DMS153 treated with DMSO at 0.1 percent for 48 hours (cell line): ENCODE measurements around the gene HS3ST1.

Experiments used
- DNase-seq: peaks from one replicate; lab custom pipeline; 2025; ENCODE audit not compliant: unreplicated experiment; lab: John Stamatoyannopoulos, UW

Gene HS3ST1

DNA sequence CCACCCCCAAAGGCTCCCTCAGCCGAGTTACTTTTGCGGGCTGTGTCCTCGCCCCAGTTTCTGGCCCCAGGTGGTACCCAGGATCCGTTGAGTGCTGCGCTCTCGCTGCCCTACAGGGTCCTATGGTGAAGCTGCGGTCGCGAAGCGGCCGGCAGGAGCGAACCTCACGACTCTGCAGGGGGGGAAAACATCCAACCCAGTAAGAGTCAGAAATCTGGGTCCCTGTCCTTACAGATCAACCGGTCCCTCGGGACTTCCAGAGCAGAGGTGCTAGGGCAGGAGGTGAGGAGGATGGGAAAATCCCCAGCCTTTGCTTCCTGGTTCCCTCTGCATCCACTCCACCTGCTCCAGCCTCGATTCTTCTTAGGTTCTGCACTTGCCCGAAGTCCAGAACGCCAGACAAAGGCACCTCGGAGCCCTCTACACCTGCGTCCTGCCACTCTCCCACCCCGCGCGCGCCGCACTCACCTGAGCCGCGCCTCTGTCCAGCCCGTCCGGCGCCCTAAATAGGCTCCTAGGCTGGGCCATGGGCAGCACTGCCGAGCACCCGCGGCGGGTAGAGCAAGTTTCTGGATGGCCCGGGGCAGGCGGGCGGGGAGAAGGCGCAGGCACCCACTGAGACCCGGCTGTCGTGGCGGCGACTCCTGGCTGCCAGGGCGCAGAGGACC, at the start of gene HS3ST1:
Gene HS3ST1 (minus strand): TSS at position 664 of the 668 bp plus-strand sequence. CDS start 28,889 bp downstream, outside the sequence.
- DNase-seq: no peak

DNA sequence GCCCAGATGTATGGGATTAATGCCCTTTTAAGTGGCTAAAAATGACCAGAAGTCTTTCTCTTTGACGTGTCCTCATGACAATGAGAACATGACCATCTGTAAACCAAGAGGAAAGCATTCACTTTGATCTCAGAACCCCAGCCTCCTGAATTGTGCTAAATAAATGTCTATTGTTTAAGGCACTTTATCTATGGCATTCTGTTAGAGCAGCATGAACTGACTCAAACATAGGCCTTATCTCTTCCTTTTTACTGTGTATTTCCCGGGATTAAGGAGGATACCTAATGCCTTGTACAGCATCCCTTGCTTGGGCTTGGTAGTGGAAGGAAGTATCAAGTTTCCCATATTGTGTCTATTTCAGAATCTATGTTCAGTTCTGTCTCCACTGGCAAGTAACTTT, 47.2 kb upstream of the HS3ST1 start:
- DNase-seq: no peak

DNA sequence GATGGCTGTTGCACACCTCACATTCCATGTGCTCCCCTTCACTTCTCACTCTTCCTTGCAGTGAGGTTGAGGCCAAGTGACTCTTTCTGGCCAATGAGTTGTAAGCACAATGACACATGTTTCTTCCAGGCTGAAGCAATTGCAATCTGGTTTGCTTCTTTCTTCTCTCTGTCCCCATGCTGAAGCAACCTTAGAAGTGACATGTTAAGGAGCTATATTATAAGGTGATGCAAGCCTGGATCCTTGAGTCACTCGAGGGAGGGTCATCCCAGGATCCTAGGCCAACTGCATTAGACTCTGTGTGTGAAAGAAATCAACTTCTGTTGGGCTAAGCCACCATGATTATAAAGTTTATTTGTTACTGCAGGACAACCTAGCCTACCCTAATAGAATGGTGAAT, 45.5 kb upstream of the HS3ST1 start:
- DNase-seq: no peak

DNA sequence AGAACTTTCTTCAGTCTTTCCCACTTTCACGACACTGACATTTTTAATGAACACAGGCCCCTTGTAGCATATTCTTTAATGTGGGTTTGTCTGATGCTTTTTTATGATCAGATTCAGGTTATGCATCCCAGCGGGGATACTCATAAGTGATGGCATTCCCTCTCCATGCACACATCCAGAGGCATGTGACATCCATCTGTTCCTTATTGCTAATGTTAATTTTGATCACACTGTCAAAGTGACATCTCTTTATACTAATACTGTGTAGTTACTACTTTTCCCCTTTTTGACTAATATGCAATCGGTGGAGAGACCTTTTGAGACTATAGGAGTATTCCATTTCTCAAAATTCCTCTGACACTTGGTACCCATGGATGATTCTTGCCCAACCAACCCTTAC, 43.8 kb upstream of the HS3ST1 start:
- DNase-seq: no peak

DNA sequence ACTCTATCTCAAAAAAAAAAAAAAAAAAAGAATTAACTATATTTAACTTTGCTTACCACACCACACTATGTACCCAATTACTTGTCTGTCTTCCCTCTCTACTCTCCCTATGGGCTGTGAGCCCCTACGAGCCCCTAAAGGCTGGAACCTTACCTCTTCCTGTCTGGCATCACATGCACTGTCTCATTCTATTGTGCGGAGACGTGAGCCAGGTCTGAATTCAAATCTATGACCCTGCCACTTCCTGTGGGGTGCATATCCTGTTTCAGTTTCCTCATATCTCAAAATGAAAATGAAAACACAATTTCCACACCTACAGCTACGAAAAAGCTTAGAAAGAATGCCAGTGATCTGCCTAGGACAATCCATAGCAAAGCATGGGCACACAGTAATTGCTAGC, 42.9 kb upstream of the HS3ST1 start:
- DNase-seq: no peak

DNA sequence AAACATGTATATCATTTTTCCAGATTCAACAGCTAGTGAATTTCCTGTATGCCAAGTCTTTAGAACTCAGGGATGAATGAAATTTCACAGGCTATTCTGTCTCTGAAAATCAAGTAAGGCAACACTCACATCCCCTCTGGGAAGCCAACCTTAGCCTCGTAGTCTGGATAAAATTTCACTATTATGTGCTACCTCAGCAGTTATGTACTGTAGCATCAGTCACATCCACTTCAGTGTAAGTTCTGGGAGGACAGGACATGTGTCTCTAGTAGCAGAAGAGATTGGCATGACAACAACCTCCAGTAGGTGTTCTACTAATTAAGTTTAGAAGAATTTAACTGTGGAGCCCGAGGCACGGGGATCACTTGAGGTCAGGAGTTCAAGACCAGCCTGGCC, 42.4 kb upstream of the HS3ST1 start:
- DNase-seq: no peak

DNA sequence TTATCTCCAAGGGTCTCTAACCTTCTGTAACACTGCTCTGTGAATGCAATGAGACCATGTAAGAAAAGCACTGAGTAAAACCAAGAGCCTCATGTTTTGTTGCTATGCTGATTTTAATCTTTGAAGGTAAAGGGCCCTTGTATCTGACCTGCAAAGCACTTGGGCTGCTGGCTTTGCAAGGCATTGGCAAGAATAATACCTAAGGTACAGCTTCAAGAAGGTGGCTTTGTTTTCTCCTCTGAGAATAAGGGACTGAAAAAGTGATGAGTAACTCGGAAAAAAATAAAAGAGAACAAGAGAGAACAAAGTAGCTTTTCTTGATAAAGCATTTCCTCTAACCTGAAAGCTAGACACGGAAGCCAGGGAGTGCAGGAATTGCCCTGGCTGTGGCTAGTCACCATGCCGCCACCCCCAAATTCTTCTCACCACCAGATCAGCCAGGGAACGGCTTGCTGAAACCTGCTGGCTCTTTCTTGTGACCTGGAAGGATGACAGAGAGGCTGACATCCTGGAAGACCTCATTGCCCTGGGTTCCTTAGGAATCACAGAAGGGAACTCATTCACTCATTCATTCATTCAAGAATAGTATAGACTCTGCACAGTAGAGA, 41.8 kb upstream of the HS3ST1 start:
- no peak for DNase-seq

DNA sequence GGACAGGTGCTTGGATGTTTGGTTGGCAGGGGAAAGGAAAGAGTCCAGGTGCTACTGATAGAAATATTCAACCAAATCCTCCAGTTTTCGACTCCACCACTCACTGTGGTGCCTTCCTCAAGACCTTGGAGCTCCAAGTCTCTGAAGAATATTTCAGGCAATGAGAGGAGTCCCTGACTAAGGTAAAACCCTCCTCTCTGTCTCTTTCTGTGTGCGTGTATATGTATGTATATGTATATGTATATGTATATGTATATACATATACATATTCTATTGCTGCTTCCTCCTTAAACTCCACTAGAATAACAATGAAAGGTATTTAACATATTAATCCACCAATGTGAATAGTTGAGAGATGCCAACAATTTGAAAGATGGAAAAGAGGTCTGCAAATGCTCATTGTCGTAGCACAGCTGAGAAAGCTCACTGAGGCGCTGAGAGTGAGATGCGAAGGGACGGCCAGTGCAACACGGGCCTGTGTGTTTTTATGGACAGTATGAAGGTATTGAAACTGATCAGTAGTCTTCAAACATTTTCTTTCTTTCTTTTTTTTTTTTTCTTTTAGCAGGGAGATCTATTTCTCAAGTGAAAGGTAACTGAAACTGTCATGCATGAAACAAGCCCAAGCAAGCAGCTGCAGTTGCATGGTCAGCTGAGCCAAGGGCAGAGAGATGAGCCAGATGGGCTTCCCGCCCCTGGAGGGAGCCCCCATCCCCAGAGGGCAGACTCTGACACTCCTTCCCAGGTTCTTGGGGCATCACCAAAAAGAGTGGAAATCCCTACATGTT, 41.1 kb upstream of the HS3ST1 start:
- DNase-seq: no peak

DNA sequence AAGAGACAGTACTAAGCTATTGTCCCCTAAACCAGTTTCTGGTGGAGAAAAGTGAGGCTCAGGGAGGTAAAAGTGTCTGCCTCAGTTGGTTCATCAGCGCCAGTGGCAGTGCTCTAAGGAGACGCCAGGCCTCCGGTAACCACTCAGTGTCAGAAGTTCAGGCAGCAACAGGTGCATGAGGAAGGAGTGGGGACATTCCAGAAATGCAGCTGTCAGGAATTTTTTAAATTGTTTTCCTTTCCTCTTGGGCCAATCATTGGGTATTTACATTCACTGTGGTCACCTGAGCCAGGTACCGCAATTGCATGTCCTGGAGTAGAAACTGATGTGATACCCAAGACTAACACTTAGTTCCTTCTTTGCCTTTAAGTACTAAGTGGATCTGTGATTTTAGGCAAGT, 40.2 kb upstream of the HS3ST1 start:
- no peak for DNase-seq

DNA sequence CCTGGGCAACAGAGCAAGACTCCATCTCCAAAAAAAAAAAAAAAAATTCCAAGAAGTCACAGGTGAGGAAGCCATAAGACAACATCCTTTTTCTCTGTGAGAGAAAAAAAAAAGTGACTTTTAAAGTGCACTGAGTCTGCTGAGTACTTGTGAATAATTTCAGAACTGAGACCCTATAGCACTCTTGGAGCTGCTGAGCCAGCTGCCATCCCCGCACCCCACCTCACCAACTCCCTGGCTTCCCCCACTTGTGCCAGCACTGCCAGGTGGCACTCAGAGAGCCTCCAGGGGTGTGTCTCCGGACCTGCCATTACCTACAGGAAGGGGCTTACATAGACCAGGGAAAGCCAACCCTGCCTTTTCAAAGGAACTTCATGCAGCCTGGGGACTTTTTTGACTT, 39.2 kb upstream of the HS3ST1 start:
- DNase-seq: no peak

DNA sequence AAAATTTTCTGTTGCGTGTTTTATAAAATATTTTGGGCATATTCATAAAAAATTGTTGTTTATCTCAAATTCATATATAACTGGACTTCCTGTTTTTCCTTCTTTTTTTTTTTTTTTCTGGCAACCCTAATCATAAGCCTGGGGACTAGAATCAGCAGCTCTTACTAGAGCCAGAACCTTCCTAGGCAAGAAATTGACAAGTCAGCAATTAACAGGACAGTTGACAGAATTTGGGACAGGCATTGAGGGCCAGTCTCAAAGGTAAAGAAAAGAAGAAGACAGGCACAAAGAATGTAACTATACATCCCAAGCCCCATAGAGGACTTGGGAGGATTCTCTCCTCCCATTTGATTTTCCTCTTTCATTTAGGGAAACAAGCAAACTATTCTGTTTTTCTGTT, 35.0 kb upstream of the HS3ST1 start:
- DNase-seq: no peak

DNA sequence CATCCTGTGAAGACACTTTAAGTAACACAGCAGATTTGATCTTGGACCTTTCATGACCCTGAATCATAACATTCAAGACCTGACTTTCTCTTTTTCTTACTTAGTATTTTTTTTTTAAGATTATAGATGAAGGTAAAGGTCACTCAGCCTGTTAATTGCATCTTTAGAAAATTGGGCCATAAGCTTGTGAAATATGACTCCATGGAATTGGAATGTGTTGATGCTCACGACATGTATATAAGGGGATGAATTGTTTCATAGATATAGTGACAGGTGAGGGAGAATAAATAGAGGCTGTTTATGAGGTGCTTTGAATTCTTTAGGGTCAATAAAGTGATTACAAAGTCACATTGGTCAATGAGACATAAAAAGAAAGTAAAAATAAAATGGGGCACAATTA, 27.7 kb upstream of the HS3ST1 start:
- no peak for DNase-seq

DNA sequence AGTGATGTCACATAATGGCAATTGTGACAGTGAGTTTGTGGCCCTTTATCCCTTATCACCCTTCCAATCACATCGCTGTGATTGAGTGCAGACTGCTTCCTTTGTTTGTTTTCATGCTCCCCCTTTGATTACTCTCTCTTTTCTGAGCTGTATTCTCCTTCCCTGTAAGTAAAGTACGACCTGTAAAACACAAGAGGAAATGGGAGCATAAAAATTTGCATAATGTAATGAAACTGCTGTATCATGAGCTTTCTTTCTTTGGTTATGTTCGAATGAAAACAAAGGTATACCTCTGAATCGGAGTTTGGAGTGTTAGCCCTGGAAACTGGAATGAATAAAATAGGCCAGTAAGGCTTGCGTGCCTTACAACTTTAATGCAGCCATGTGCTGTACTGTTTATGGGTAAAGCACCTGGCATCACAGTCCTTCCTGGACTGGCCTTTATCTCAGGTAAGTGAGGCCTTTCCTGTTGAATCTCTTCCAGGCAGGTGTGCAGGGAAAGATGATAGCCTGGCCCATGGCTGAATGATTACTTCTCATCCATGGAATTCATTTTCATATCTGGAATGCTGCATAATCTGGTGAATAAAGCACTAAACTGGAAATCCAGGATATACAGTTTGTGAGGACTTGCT, 26.6 kb upstream of the HS3ST1 start:
- DNase-seq: peak; percentile 37

DNA sequence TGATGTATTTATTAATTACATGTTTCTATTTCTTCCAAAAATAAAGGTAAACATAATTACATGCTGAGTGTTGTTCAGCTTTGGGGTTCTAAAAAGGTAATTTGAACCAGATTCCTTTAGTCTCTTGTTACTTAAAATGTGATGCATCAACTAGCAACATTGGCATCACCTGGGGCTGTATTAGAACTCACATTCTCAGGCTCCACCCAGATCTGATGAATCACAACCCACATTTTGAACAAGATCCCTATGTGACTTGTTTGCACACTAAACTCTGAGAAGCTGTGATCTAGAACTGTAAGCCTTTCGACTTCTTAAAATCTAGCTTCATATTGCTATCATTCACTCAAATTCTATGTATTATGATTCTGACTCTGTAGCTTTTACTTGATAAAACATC, 23.0 kb upstream of the HS3ST1 start:
- DNase-seq: no peak

DNA sequence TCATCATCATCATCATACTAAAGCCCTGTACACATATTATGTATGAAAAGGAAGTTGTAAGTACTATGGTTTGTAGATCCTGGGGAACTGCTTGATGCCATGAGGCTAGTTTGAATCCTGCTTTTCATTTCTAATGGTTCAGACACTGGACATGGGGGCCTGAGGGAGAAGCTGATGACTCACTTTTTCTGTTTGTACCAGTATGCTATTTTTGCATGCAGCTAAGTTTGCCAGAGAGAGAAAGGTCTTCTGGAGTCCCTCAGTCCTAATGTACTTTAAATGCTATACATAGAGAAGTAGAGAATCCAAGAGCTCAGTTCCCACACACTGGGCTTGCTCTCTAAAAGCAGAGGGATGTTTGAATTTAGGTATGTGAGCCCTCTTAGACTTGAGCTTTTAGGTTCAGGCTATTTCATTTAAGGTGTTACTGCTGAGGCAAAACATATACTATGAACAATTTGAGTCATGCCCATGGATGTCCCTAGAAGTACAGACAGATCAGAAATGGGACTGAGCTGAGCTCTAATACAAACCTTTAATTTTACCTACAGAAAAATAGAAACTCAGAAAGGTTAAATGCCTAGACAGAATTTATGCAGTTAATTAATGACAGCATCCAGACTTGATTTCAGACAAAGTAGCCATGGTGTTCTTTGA, 17.6 kb upstream of the HS3ST1 start:
- no peak for DNase-seq

DNA sequence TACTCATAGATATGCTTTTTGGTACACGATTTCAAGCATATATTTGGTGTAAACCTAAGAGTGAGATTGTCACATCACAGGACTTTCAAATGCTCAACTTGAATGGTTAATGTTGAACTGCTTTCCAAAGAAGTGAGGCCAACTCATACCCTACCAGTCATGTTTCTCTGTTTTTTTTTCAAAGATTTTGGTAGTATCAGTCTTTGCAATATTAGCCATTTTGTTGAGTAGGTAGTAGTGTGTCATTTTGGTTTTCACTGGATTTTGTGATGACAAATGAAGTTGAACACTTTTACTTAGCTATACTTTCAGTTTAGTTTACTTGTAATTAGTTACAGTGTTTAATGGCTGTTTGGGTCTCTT, 12.5 kb upstream of the HS3ST1 start:
- no peak for DNase-seq

DNA sequence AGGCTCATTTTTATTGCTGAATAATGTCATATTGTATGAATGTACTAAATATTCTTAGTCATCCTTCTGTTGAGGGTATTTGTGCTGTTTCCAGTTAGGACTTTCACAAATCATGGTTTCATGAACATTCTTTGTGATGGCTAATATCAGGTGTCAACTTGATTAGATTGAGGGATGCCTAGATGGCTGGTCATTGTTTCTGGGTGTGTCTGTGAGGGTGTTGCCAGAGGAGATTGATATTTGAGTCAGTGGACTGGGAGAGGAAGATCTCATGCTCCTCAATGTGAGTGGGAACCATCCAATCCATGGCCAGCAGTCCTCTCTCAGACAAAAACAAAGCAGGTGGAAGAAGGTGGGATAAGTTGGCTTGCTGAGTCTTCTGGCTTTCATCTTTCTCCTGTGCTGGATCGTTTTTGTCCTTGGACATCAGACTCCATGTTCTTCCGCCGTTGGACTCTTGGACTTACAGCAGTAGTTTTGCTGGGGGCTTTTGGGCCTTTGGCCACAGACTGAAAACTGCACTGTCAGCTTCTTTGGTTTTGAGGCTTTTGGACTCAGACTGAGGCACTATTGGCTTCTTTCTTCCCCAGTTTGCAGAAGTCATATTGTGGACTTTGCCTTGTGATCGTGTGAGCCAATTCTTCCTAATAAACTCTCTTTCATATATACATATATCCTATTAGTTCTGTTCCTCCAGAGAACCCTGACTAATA, 11.9 kb upstream of the HS3ST1 start:
- no peak for DNase-seq

DNA sequence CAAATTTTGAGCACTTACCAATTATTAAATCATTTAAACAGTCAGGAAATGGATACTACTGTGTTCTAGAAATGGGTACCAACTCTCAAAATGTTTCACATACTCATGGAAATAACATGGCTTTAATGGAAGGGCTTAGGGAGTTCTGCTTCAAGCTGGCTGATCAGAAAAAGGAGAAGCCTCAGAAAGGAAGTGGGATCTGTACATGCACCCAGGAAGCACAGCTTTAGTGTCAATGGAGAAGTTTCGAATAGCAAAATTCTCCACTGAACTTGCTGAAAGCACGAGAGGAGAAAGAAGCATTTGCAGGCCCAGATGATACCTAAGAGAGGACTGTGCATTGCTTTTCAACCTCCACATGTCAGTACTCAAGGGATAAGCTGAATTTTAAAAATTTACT, 11.1 kb upstream of the HS3ST1 start:
- DNase-seq: no peak

DNA sequence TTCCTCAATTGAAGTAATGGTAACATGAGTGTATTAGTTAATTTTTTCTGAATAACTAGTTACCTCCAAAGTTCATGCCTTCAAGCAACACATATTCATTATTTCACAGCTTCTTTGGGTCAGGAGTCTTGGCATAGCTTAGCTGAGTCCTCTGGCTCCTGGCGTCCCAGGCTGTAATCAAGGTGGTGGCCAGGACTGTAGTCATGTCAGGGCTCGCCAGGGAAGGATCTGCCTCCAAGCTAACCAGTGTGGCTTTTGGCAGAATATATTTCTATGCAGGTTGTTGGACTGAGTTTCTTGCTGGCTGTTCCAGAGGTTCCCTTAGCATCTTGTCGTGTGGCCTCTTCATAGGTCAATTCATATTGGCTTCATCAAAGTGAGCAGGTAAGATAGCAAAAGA, 10.0 kb upstream of the HS3ST1 start:
- no peak for DNase-seq

DNA sequence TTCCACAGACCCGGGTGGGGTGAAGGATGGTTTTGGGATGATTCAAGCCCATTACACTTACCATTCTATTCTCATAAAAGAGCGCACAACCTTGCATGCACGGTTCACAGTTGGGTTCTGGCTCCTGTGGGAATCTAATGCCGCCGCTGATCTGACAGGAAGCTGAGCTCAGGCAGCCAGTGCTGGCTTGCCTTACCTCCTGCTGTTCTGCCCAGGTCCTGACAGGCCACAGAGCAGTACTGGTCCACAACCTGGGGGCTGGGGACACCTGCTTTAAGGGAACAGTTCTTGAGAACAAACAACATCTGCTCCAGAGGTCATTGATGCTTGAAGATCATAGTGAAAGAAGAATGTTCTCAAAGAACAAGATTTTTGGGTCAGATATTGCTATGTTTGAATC, 8.0 kb upstream of the HS3ST1 start:
- no peak for DNase-seq

DNA sequence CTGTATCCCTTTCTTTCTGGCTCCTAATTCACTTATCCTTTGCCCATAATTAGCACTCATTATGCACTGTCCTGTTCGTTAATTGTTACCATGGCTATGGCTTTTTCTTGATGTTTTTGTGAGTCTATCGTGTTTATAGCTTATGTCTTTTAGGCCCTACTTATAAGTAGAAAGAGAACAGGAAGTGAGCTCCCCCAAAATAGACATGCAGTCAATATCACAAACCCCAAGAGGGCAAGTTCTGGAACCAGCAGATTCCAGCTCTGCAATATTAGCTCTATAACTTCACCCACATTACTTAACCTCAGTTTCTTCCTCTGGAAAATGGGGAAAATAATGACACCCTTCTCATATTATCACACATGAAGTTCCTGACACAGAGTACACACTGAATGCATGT, 7.4 kb upstream of the HS3ST1 start:
- DNase-seq: no peak
